Measurements from ENCODE around the gene B3GNT8.

- TF ChIP-seq, protein P1, sequence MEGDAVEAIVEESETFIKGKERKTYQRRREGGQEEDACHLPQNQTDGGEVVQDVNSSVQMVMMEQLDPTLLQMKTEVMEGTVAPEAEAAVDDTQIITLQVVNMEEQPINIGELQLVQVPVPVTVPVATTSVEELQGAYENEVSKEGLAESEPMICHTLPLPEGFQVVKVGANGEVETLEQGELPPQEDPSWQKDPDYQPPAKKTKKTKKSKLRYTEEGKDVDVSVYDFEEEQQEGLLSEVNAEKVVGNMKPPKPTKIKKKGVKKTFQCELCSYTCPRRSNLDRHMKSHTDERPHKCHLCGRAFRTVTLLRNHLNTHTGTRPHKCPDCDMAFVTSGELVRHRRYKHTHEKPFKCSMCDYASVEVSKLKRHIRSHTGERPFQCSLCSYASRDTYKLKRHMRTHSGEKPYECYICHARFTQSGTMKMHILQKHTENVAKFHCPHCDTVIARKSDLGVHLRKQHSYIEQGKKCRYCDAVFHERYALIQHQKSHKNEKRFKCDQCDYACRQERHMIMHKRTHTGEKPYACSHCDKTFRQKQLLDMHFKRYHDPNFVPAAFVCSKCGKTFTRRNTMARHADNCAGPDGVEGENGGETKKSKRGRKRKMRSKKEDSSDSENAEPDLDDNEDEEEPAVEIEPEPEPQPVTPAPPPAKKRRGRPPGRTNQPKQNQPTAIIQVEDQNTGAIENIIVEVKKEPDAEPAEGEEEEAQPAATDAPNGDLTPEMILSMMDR (IDR thresholded peaks at IDR 0.05 in 8 of 11, conservative IDR thresholded peaks at IDR 0.05 in 3 of 11), result no peak
- no peak for TF ChIP-seq POLR2A (IDR thresholded peaks at IDR 0.05)
- TF ChIP-seq POLR2AphosphoS5 (IDR thresholded peaks at IDR 0.05), result peak in 2 of 3 donors; percentile 13 to 20
Measured at GRCh38 chr19:41416194-41416674, 10.9 kb downstream of the B3GNT8 start.
